ENCODE measurements around the gene ACYP1.
A peak's percentile ranks its signal among the peaks of the same experiment; 100 is the strongest.
"Not testable (repeated sequence)": the region's sequence is repeated elsewhere in the genome, so short reads cannot be mapped to it uniquely, and the experiment has no call there.

Gene ACYP1

GRCh38 chr14:75068294-75069120, 4.7 kb upstream of the ACYP1 start:
- DNase-seq = no peak

DNA sequence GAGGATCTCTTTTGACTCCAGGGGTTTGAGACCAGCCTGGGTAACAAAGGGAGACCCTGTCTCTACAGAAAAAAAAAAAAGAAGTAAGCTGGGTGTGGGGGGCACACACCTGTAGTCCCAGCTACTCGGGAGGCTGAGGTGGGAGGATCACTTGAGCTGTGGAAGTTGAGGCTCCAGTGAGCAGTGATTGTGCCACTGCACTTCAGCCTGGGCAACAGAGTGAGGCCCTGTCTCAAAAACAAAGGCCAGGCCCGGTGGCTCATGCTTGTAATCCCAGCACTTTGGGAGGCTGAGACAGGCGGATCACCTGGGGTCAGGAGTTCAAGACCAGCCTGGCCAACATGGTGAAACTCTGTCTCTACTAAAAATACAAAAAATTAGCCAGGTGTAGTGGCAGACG, 3.9 kb upstream of the ACYP1 start:
- not testable (repeated sequence) for DNase-seq

DNA sequence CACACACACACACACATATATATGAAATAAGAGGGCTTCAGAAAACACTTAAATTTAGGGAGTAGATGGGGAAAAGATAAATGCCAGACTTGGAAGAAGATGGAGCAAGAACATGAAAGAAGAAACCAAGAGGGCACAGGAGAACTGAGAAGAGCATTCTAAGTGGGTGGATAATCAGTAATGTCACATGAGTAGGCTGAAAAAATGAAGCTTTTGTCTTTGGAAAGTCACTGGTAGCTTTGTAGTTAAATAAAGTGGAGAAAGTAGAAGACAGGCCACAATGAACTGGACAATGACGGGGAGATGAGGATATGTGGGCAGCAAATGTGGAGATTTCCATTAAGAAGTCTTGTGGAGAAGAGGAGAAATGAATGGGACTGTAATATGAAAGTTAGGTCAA, 3.4 kb upstream of the ACYP1 start:
- DNase-seq = no peak

- no peak for DNase-seq
Measured at GRCh38 chr14:75066691-75067090, 2.9 kb upstream of the ACYP1 start.

DNA sequence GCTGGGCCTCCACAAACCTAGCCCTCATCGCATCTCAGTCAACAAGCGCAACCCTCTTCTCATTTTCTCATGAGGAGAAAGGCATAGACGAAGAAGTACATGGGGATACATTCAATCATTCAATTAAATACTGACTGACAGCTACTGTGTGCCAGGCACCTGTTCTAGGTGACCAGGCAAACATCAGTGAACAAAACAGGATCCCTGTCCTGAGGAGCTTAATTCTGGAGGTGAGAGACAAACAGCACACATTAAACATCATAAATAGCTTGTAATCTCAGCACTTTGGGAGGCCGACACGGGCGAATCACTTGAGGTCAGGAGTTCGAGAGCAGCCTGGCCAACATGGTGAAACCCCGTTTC, 362 bp upstream of the ACYP1 start:
- no peak for DNase-seq

- DNase-seq = no peak
Measured at GRCh38 chr14:75063013-75063412, 811 bp downstream of the ACYP1 start.

- DNase-seq = no peak
Measured at GRCh38 chr14:75060420-75060819, 3.4 kb downstream of the ACYP1 start.

GRCh38 chr14:75059642-75060041, 4.2 kb downstream of the ACYP1 start:
- DNase-seq = no peak

- no peak for DNase-seq
Measured at GRCh38 chr14:75054421-75054820, 9.4 kb downstream of the ACYP1 start.

GRCh38 chr14:75053396-75054291, 10.2 kb downstream of the ACYP1 start:
- DNase-seq = no peak

GRCh38 chr14:75051556-75051899, 12.3 kb downstream of the ACYP1 start:
- DNase-seq = no peak

GRCh38 chr14:75050852-75051555, 12.8 kb downstream of the ACYP1 start, which contains the start of gene MLH3:
MLH3 (minus strand) TSS chr14:75051467; CDS start chr14:75049655, 1,812 bp downstream.
- peak; percentile 82 for DNase-seq

- no peak for DNase-seq
Measured at GRCh38 chr14:75049731-75050201, 14.1 kb downstream of the ACYP1 start.

DNA sequence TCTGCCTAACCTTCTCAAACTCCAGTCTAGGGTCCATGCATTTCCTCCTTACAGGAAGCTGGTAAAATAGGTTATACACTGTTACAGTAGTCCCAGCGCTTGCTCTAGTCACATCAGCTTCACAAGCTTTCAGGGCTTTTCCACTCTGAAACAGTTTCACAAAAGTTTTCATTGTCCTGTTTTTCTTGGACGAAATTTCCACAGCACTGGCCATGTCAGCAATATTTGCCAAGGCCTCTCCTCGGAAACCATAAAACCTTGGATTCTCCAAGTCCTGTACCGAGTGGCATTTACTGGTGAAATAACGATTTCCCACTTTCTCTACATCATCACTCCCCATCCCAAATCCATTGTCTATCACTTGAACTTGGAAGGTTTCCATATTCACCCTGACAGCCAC, 14.7 kb downstream of the ACYP1 start:
- no peak for DNase-seq

DNA sequence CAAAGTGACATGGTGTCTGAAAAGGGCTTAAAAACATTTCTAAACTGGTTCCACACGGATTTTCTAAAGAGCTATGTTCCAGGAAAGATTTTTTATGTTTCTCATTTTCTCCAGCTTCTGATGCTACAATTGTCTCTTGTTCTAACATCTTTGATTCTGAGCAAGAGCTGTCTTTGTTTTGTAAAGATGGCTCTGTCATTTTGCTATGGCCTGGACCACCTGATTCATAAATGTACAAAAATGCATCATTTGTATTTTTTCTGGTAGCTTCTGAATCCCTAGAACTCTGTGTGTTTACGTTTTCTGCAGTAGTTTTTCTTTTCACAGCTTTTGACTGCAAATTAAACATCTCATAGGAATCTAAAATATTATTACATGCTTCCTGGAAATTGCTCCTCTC, 15.7 kb downstream of the ACYP1 start:
- no peak for DNase-seq

- DNase-seq = no peak
Measured at GRCh38 chr14:75047506-75047905, 16.3 kb downstream of the ACYP1 start.

- DNase-seq = no peak
Measured at GRCh38 chr14:75046899-75047298, 16.9 kb downstream of the ACYP1 start.

DNA sequence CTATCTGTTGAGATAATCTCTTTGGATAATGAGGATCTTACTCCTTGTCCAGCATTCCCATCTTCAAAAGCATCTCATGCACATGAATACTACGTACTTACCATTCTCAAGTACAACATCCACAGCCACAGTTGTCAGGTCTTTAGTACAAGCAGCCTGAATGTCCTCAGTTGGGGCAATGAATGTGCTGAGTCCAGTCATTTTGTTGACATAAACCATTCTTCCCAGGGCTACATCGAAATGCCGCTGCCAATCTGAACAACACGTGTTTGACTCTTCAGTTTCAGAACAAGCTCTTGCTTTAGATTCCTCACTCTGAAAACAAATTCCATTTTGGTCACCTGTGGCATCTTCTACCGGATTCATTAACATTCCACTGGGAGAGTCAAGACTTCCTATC, 17.5 kb downstream of the ACYP1 start:
- DNase-seq = no peak

DNA sequence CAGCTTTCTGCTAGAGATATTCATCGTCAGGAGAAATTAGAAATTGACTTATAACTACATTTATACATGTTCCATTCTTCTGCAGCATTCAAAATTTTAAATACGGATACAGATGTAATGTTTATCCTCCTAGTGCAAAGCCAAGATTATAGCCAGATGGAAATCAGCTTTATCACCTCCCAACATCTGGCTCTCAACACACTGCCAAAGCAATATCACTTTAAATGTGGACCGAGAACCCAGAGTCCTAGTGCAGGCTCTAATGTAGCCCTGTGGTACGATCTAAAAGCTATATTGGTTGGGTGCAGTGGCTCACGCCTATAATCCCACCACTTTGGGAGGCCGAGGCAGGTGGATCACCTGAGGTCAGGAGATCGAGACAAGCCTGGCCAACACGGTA, 19.1 kb downstream of the ACYP1 start:
- no peak for DNase-seq

DNA sequence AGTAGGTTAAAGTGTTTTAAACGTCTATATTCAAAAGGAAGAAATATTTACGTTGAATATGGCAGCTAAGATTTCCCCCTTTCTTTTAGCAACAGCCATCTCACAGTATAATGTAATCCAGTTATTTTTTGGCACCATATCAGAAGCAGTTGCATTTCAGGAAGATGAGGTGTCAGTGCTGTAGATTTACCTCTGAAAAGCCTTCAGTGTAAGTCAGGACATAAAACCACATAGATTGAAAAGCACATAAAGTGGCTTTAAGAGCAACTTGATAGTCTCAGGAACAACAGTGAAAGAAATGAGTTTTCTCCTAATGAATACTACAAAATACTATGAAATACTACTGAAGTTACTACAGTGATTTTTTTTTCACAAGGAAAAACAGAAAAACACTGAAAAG, 19.5 kb downstream of the ACYP1 start:
- DNase-seq = no peak

- DNase-seq = no peak
Measured at GRCh38 chr14:75042035-75042434, 21.8 kb downstream of the ACYP1 start.

GRCh38 chr14:75041613-75042012, 22.2 kb downstream of the ACYP1 start:
- no peak for DNase-seq

- no peak for DNase-seq
Measured at GRCh38 chr14:75040959-75041358, 22.9 kb downstream of the ACYP1 start.

Data from OCI-M1 (cell line).